ENCODE measurements around the gene PDZD7.

DNA sequence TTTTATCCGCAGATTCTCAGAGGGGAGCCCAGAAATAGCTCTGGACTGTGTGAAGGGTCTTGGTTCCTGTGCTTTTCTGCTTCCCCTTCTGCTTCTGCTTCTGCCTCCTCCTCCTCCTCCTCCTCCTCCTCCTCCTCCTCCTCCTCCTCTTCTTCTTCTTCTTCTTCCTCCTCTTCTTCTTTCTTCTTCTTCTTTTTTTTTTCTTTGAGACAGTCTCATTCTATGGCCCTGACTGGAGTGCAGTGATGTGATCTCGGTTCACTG lies 11.6 kb downstream of the PDZD7 start:
- TF ChIP-seq, protein P1, sequence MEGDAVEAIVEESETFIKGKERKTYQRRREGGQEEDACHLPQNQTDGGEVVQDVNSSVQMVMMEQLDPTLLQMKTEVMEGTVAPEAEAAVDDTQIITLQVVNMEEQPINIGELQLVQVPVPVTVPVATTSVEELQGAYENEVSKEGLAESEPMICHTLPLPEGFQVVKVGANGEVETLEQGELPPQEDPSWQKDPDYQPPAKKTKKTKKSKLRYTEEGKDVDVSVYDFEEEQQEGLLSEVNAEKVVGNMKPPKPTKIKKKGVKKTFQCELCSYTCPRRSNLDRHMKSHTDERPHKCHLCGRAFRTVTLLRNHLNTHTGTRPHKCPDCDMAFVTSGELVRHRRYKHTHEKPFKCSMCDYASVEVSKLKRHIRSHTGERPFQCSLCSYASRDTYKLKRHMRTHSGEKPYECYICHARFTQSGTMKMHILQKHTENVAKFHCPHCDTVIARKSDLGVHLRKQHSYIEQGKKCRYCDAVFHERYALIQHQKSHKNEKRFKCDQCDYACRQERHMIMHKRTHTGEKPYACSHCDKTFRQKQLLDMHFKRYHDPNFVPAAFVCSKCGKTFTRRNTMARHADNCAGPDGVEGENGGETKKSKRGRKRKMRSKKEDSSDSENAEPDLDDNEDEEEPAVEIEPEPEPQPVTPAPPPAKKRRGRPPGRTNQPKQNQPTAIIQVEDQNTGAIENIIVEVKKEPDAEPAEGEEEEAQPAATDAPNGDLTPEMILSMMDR (conservative IDR thresholded peaks at IDR 0.05), result no peak
- TF ChIP-seq ZFX (IDR thresholded peaks at IDR 0.05), result no peak
